ENCODE results near the gene LILRA6.
A peak's percentile ranks its signal among the peaks of the same experiment; 100 is the strongest.
"Not testable (repeated sequence)": the region's sequence is repeated elsewhere in the genome, so short reads cannot be mapped to it uniquely, and the experiment has no call there.

LILRA6 gene

GRCh38 chr19:54285427-54286056 is 43.0 kb upstream of the LILRA6 start:
- not testable (repeated sequence) for H3K4me1 ChIP-seq (ENCODE audit: control insufficient read depth in 1 of 2, insufficient read depth in 2 of 2, low read length in 2 of 2); H3K79me2 ChIP-seq (ENCODE audit: control insufficient read depth, insufficient read depth, low read length, poor library complexity); H2AK5ac ChIP-seq (ENCODE audit: low read length); H3K4me3 ChIP-seq (ENCODE audit: low read depth, low read length); H2BK5ac ChIP-seq (ENCODE audit: low read depth, low read length, poor library complexity); H4K8ac ChIP-seq (ENCODE audit: low read depth, low read length); DNase-seq; H3K27me3 ChIP-seq (ENCODE audit: insufficient read depth, low read length); H3K23ac ChIP-seq (ENCODE audit: low read length); H2AFZ ChIP-seq (ENCODE audit: insufficient read depth, low read length, poor library complexity); H3K4ac ChIP-seq (ENCODE audit: low read depth, low read length); H3K18ac ChIP-seq (ENCODE audit: low read length); H3K36me3 ChIP-seq (ENCODE audit: control insufficient read depth in 1 of 2, insufficient read depth in 2 of 2, low read length in 2 of 2); H3K9me3 ChIP-seq (ENCODE audit: insufficient read depth, low read depth, low read length); H3K9ac ChIP-seq (ENCODE audit: low read length); H3K79me1 ChIP-seq (ENCODE audit: low read length); H4K91ac ChIP-seq (ENCODE audit: low read depth, low read length); H3K27ac ChIP-seq (ENCODE audit: low read depth, low read length); H3K14ac ChIP-seq (ENCODE audit: low read length); H4K12ac ChIP-seq (ENCODE audit: low read depth, low read length); H3K4me2 ChIP-seq (ENCODE audit: low read length); H2BK120ac ChIP-seq (ENCODE audit: insufficient read depth, low read length, poor library complexity); H2BK12ac ChIP-seq (ENCODE audit: low read length)
- no CpG with 5 or more reads among the region's 12 CpGs for WGBS (ENCODE audit: extremely low coverage, insufficient coverage, insufficient read length)

- Histone ChIP-seq H2AFZ (ENCODE audit: insufficient read depth, low read length, poor library complexity) (no peak overlapping the region), H2BK120ac (ENCODE audit: insufficient read depth, low read length, poor library complexity) (no peak overlapping the region), H3K4me2 (ENCODE audit: low read length) (no peak overlapping the region), H4K8ac (ENCODE audit: low read depth, low read length) (no peak overlapping the region), H3K27me3 (ENCODE audit: insufficient read depth, low read length) (no peaks in the 10 kb centered on the region), H3K23ac (ENCODE audit: low read length) (no peak overlapping the region), H3K79me2 (ENCODE audit: control insufficient read depth, insufficient read depth, low read length, poor library complexity) (no peaks in the 10 kb centered on the region), H3K9ac (ENCODE audit: low read length) (no peak overlapping the region), H2AK5ac (ENCODE audit: low read length) (no peak overlapping the region), H4K91ac (ENCODE audit: low read depth, low read length) (no peak overlapping the region), H3K18ac (ENCODE audit: low read length) (no peak overlapping the region), H3K4me3 (ENCODE audit: low read depth, low read length) (no peak overlapping the region), H2BK12ac (ENCODE audit: low read length) (no peak overlapping the region), H3K14ac (ENCODE audit: low read length) (no peak overlapping the region), H3K4ac (ENCODE audit: low read depth, low read length) (no peak overlapping the region), H3K27ac (ENCODE audit: low read depth, low read length) (no peak overlapping the region), H3K79me1 (ENCODE audit: low read length) (no peaks in the 10 kb centered on the region), H3K36me3 (ENCODE audit: control insufficient read depth in 1 of 2, insufficient read depth in 2 of 2, low read length in 2 of 2) (no peaks in the 10 kb centered on the region), H2BK5ac (ENCODE audit: low read depth, low read length, poor library complexity) (no peak overlapping the region), H3K9me3 (ENCODE audit: insufficient read depth, low read depth, low read length) (no peaks in the 10 kb centered on the region), H4K12ac (ENCODE audit: low read depth, low read length) (no peak overlapping the region), H3K4me1 (ENCODE audit: control insufficient read depth in 1 of 2, insufficient read depth in 2 of 2, low read length in 2 of 2) (no peaks in the 10 kb centered on the region)
- DNase-seq, result no peak
- no CpG with 5 or more reads among the region's 9 CpGs for WGBS (ENCODE audit: extremely low coverage, insufficient coverage, insufficient read length)
Observed at GRCh38 chr19:54282686-54283470, 40.3 kb upstream of the LILRA6 start.

- WGBS (ENCODE audit: extremely low coverage, insufficient coverage, insufficient read length), result no CpG with 5 or more reads among the region's 5 CpGs
- not testable (repeated sequence) for H3K9ac ChIP-seq (ENCODE audit: low read length); H3K4ac ChIP-seq (ENCODE audit: low read depth, low read length); H3K18ac ChIP-seq (ENCODE audit: low read length); H2BK12ac ChIP-seq (ENCODE audit: low read length); H3K79me1 ChIP-seq (ENCODE audit: low read length); H3K27ac ChIP-seq (ENCODE audit: low read depth, low read length); H4K8ac ChIP-seq (ENCODE audit: low read depth, low read length); H3K36me3 ChIP-seq (ENCODE audit: control insufficient read depth in 1 of 2, insufficient read depth in 2 of 2, low read length in 2 of 2); H2AK5ac ChIP-seq (ENCODE audit: low read length); H3K14ac ChIP-seq (ENCODE audit: low read length); H4K91ac ChIP-seq (ENCODE audit: low read depth, low read length); DNase-seq; H2AFZ ChIP-seq (ENCODE audit: insufficient read depth, low read length, poor library complexity); H2BK120ac ChIP-seq (ENCODE audit: insufficient read depth, low read length, poor library complexity); H3K23ac ChIP-seq (ENCODE audit: low read length); H3K4me2 ChIP-seq (ENCODE audit: low read length); H2BK5ac ChIP-seq (ENCODE audit: low read depth, low read length, poor library complexity); H3K27me3 ChIP-seq (ENCODE audit: insufficient read depth, low read length); H3K4me1 ChIP-seq (ENCODE audit: control insufficient read depth in 1 of 2, insufficient read depth in 2 of 2, low read length in 2 of 2); H3K4me3 ChIP-seq (ENCODE audit: low read depth, low read length); H4K12ac ChIP-seq (ENCODE audit: low read depth, low read length); H3K79me2 ChIP-seq (ENCODE audit: control insufficient read depth, insufficient read depth, low read length, poor library complexity); H3K9me3 ChIP-seq (ENCODE audit: insufficient read depth, low read depth, low read length)
Observed at GRCh38 chr19:54281729-54282075, 39.1 kb upstream of the LILRA6 start.

- peak; percentile 4 to 5 for DNase-seq
- no peak within 1 kb of the TSS for H3K14ac ChIP-seq (ENCODE audit: low read length)
- H3K9me3 ChIP-seq (ENCODE audit: insufficient read depth, low read depth, low read length), result no peaks in the 10 kb centered on the region
- no peak within 1 kb of the TSS for H3K9ac ChIP-seq (ENCODE audit: low read length)
- no peak within 1 kb of the TSS for H3K23ac ChIP-seq (ENCODE audit: low read length)
- H4K8ac ChIP-seq (ENCODE audit: low read depth, low read length), result no peak within 1 kb of the TSS
- no peak within 1 kb of the TSS for H2BK120ac ChIP-seq (ENCODE audit: insufficient read depth, low read length, poor library complexity)
- no peaks in the 10 kb centered on the region for H3K79me2 ChIP-seq (ENCODE audit: control insufficient read depth, insufficient read depth, low read length, poor library complexity)
- H3K4me2 ChIP-seq (ENCODE audit: low read length), result no peak within 1 kb of the TSS
- whole genome bisulfite sequencing (ENCODE audit: extremely low coverage, insufficient coverage, insufficient read length), result no CpG with 5 or more reads among the region's 12 CpGs
- H2AK5ac ChIP-seq (ENCODE audit: low read length), result no peak within 1 kb of the TSS
- no peaks in the 10 kb centered on the region for H3K36me3 ChIP-seq (ENCODE audit: control insufficient read depth in 1 of 2, insufficient read depth in 2 of 2, low read length in 2 of 2)
- no peaks in the 10 kb centered on the region for H3K4me1 ChIP-seq (ENCODE audit: control insufficient read depth in 1 of 2, insufficient read depth in 2 of 2, low read length in 2 of 2)
- H3K18ac ChIP-seq (ENCODE audit: low read length), result no peak within 1 kb of the TSS
- no peaks in the 10 kb centered on the region for H3K27me3 ChIP-seq (ENCODE audit: insufficient read depth, low read length)
- no peak within 1 kb of the TSS for H3K27ac ChIP-seq (ENCODE audit: low read depth, low read length)
- H3K79me1 ChIP-seq (ENCODE audit: low read length), result no peaks in the 10 kb centered on the region
- no peak within 1 kb of the TSS for H4K12ac ChIP-seq (ENCODE audit: low read depth, low read length)
- no peak within 1 kb of the TSS for H4K91ac ChIP-seq (ENCODE audit: low read depth, low read length)
- H3K4ac ChIP-seq (ENCODE audit: low read depth, low read length), result no peak within 1 kb of the TSS
- no peak within 1 kb of the TSS for H2BK5ac ChIP-seq (ENCODE audit: low read depth, low read length, poor library complexity)
- no peak within 1 kb of the TSS for H3K4me3 ChIP-seq (ENCODE audit: low read depth, low read length)
- no peak within 1 kb of the TSS for H2BK12ac ChIP-seq (ENCODE audit: low read length)
- H2AFZ ChIP-seq (ENCODE audit: insufficient read depth, low read length, poor library complexity), result no peak within 1 kb of the TSS
Observed at GRCh38 chr19:54281007-54281728, 38.6 kb upstream of the LILRA6 start, which contains the start of gene LILRB2. Gene LILRB2, minus strand, starts transcription at chr19:54281110. Its CDS starts 614 bp downstream, at chr19:54280496.
